ENCODE results near the gene USH2A. TPM values are rescaled to one million over a fixed set of nuclear protein-coding genes. Genes with fewer than 3 reads are reported as not detected.

The USH2A gene
- total RNA-seq, 4 donors from 2014 or later: 0.39 TPM; not detected in 3

- H3K27me3 ChIP-seq: no peaks in the 10 kb centered on the region
- no peaks in the 10 kb centered on the region for H3K4me1 ChIP-seq
- TF ChIP-seq, protein P1, sequence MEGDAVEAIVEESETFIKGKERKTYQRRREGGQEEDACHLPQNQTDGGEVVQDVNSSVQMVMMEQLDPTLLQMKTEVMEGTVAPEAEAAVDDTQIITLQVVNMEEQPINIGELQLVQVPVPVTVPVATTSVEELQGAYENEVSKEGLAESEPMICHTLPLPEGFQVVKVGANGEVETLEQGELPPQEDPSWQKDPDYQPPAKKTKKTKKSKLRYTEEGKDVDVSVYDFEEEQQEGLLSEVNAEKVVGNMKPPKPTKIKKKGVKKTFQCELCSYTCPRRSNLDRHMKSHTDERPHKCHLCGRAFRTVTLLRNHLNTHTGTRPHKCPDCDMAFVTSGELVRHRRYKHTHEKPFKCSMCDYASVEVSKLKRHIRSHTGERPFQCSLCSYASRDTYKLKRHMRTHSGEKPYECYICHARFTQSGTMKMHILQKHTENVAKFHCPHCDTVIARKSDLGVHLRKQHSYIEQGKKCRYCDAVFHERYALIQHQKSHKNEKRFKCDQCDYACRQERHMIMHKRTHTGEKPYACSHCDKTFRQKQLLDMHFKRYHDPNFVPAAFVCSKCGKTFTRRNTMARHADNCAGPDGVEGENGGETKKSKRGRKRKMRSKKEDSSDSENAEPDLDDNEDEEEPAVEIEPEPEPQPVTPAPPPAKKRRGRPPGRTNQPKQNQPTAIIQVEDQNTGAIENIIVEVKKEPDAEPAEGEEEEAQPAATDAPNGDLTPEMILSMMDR (IDR thresholded peaks at IDR 0.05): no peak
- TF ChIP-seq POLR2AphosphoS5 (IDR thresholded peaks at IDR 0.05) (no peak), POLR2A (IDR thresholded peaks at IDR 0.05) (no peak), EP300 (IDR thresholded peaks at IDR 0.05) (no peak)
- H3K36me3 ChIP-seq: no peaks in the 10 kb centered on the region
- no peak overlapping the region for H3K27ac ChIP-seq
- H3K4me3 ChIP-seq: no peak overlapping the region
- H3K9me3 ChIP-seq: no peaks in the 10 kb centered on the region
- ATAC-seq: no peak
Measured at GRCh38 chr1:215863796-215864195, 559.5 kb downstream of the USH2A start.

GRCh38 chr1:215860833-215861232, 562.4 kb downstream of the USH2A start:
- no peaks in the 10 kb centered on the region for H3K27me3 ChIP-seq
- H3K36me3 ChIP-seq: no peaks in the 10 kb centered on the region
- no peak for TF ChIP-seq EP300 (IDR thresholded peaks at IDR 0.05)
- TF ChIP-seq POLR2AphosphoS5 (IDR thresholded peaks at IDR 0.05): no peak
- no peak for TF ChIP-seq POLR2A (IDR thresholded peaks at IDR 0.05)
- TF ChIP-seq, protein P1 (IDR thresholded peaks at IDR 0.05): no peak
- no peak overlapping the region for H3K27ac ChIP-seq
- H3K9me3 ChIP-seq: no peaks in the 10 kb centered on the region
- no peaks in the 10 kb centered on the region for H3K4me1 ChIP-seq
- ATAC-seq: no peak
- no peak overlapping the region for H3K4me3 ChIP-seq
- WGBS, 2 donors (ENCODE audit: low coverage in 1 of 2): 64 to 86% methylated on average over 3 of the region's 3 CpGs

DNA sequence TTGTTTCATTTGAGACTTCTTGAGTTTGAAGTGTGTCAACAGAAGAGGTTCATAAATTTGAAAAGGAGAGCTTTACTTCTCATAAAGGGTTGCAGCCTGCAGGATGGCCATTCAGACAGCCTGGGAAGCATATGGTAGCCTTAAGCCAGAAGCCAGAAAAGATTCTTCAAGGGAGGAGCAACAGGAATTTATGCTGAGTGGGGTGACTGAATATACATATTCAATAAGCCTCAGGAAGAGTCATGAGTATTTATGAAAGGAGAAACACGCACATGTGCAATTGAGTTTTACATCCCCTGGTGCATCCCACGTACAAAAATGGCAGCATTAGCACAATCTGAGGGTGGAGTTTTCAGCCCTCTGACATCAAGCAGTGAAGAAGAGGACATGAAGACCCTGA, 565.9 kb downstream of the USH2A start:
- no peak overlapping the region for H3K4me3 ChIP-seq
- ATAC-seq: no peak
- no peaks in the 10 kb centered on the region for H3K36me3 ChIP-seq
- no peaks in the 10 kb centered on the region for H3K27me3 ChIP-seq
- H3K27ac ChIP-seq: no peak overlapping the region
- TF ChIP-seq EP300 (IDR thresholded peaks at IDR 0.05): no peak
- no peak for TF ChIP-seq POLR2A (IDR thresholded peaks at IDR 0.05)
- TF ChIP-seq, protein P1 (IDR thresholded peaks at IDR 0.05): no peak
- TF ChIP-seq POLR2AphosphoS5 (IDR thresholded peaks at IDR 0.05): no peak
- no peaks in the 10 kb centered on the region for H3K4me1 ChIP-seq
- 39 to 58% methylated on average over 2 of the region's 2 CpGs for WGBS, 2 donors (ENCODE audit: low coverage in 1 of 2)
- H3K9me3 ChIP-seq: peaks cover 0 to 24% (median 0%) of the 10 kb centered on the region in 3 donors

DNA sequence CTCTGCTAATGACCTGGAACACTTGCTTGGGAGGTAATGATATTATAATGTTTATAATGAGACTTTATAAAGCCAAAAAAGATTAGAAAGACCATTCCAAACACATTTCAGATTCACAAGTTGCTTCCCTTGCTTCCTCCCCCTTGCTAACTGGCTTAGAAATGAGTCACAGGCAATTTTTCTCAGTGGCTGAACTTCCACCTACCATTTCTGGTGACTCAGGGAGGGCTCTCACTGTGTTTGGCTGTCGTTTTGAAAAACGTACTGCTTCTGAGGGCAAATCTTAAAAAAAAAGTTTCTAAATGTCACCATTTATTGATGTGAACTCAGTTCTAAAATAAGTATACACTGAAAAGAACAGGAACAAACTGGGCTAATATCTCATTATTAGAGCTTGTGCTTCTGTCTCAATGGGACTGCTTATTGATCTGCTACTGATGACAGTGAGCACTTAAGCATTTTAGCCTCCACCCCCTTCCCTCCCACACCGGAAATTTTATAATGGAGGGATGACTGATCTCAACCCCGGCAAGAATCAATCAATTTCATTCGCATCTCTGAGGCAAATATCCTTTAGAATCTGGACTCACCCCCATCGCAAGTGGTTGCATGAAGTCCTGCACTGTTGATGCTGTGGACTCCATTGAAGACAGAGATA, 577.9 kb downstream of the USH2A start:
- TF ChIP-seq POLR2AphosphoS5 (IDR thresholded peaks at IDR 0.05) (no peak), EP300 (IDR thresholded peaks at IDR 0.05) (no peak), POLR2A (IDR thresholded peaks at IDR 0.05) (no peak)
- TF ChIP-seq, protein P1 (IDR thresholded peaks at IDR 0.05): no peak
- 46 to 60% methylated on average over 5 to 6 of the region's 6 CpGs for WGBS, 2 donors (ENCODE audit: low coverage in 1 of 2)
- no peak overlapping the region for H3K4me3 ChIP-seq
- H3K27me3 ChIP-seq: no peaks in the 10 kb centered on the region
- no peak overlapping the region for H3K27ac ChIP-seq
- no peaks in the 10 kb centered on the region for H3K36me3 ChIP-seq
- H3K4me1 ChIP-seq: no peaks in the 10 kb centered on the region
- peaks cover 0 to 15% (median 0%) of the 10 kb centered on the region in 3 donors for H3K9me3 ChIP-seq
- ATAC-seq: no peak

GRCh38 chr1:215844777-215845176, 578.5 kb downstream of the USH2A start:
- no peak overlapping the region for H3K27ac ChIP-seq
- H3K4me3 ChIP-seq: no peak overlapping the region
- H3K9me3 ChIP-seq: peaks cover 0 to 15% (median 0%) of the 10 kb centered on the region in 3 donors
- ATAC-seq: no peak
- no peaks in the 10 kb centered on the region for H3K36me3 ChIP-seq
- TF ChIP-seq POLR2AphosphoS5 (IDR thresholded peaks at IDR 0.05) (no peak), POLR2A (IDR thresholded peaks at IDR 0.05) (no peak), EP300 (IDR thresholded peaks at IDR 0.05) (no peak)
- TF ChIP-seq, protein P1 (IDR thresholded peaks at IDR 0.05): no peak
- H3K27me3 ChIP-seq: no peaks in the 10 kb centered on the region
- WGBS, 2 donors (ENCODE audit: low coverage in 1 of 2): 53 to 72% methylated on average over 2 of the region's 2 CpGs
- H3K4me1 ChIP-seq: no peaks in the 10 kb centered on the region

Data from gastroesophageal sphincter (tissue), 4 donors.